ENCODE data around the gene ICOS. TPM values are rescaled to one million over a fixed set of nuclear protein-coding genes. Genes with fewer than 3 reads are reported as not detected.
"Not testable (repeated sequence)": the region's sequence is repeated elsewhere in the genome, so short reads cannot be mapped to it uniquely, and the experiment has no call there.

The ICOS gene
- total RNA-seq, 1 donor from 2014 or later, result 0.52 TPM

DNA sequence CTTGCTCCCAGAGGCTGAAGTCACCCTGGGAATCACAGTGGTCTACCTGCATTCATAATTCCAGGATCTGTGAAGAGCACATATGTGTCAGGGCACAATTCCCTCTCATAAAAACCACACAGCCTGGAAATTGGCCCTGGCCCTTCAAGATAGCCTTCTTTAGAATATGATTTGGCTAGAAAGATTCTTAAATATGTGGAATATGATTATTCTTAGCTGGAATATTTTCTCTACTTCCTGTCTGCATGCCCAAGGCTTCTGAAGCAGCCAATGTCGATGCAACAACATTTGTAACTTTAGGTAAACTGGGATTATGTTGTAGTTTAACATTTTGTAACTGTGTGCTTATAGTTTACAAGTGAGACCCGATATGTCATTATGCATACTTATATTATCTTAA, 24.2 kb downstream of the ICOS start:
- H3K9ac ChIP-seq (ENCODE audit: low read depth in 1 of 3, low read length in 3 of 3), result no peak overlapping the region
- H3K36me3 ChIP-seq (ENCODE audit: control insufficient read depth in 3 of 3, insufficient read depth in 3 of 3, low read length in 3 of 3), result no peaks in the 10 kb centered on the region
- H3K9me3 ChIP-seq (ENCODE audit: control insufficient read depth in 3 of 3, low read length in 3 of 3), result no peaks in the 10 kb centered on the region
- no peaks in the 10 kb centered on the region for H3K4me1 ChIP-seq (ENCODE audit: control insufficient read depth in 3 of 3, insufficient read depth in 3 of 3, low read length in 3 of 3)
- no peaks in the 10 kb centered on the region for H3K27me3 ChIP-seq (ENCODE audit: control insufficient read depth in 3 of 3, insufficient read depth in 3 of 3, low read length in 3 of 3)
- H3K4me3 ChIP-seq (ENCODE audit: low read length in 3 of 3), result no peak overlapping the region
- no peak overlapping the region for H3K27ac ChIP-seq (ENCODE audit: low read depth, low read length)

DNA sequence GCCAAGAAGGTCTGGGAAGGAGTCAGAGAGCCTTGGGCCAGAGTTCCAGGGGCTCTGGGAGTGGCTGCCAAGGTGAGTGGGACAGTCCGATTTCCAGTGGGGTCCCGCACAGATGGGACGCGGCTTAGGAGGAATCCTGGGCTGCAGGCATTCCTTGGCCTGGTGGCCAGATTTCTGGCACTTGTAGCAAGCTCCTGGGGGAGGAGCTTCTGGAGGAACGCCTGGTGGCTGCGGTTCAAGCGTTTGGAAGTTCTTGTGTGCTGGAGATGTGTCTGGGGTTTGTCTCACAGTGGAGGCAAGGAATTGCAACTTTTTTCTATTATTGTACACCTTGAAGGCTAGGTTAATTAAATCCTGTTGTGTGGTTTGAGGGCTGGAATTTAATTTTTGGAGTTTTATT, 28.6 kb downstream of the ICOS start:
- H3K27me3 ChIP-seq (ENCODE audit: control insufficient read depth in 3 of 3, insufficient read depth in 3 of 3, low read length in 3 of 3); H3K9me3 ChIP-seq (ENCODE audit: control insufficient read depth in 3 of 3, low read length in 3 of 3); H3K27ac ChIP-seq (ENCODE audit: low read depth, low read length): not testable (repeated sequence)

DNA sequence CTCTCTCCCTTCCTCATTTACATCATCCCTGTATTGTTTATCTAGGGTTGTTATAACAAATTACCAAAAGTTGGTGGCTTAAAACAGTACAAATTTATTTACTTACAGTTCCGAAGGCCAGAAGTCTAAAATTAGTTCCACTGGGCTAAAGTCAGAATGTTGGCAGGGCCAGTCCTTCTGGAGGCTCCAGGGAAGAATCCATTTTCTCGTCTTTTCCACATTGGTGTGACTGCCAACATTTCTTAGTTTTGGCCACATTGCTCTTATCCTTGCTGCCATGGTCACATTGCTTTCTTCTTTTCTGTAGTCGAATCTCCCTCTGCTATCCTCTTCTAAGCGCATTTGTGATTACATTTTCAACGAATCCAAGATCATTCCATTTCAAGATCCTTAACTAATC, 34.7 kb downstream of the ICOS start:
- no peaks in the 10 kb centered on the region for H3K9me3 ChIP-seq (ENCODE audit: control insufficient read depth in 3 of 3, low read length in 3 of 3)
- peaks cover 0 to 2% (median 0%) of the 10 kb centered on the region in 3 donors for H3K27me3 ChIP-seq (ENCODE audit: control insufficient read depth in 3 of 3, insufficient read depth in 3 of 3, low read length in 3 of 3)
- no peak overlapping the region for H3K9ac ChIP-seq (ENCODE audit: low read depth in 1 of 3, low read length in 3 of 3)
- no peaks in the 10 kb centered on the region for H3K36me3 ChIP-seq (ENCODE audit: control insufficient read depth in 3 of 3, insufficient read depth in 3 of 3, low read length in 3 of 3)
- no peak overlapping the region for H3K4me3 ChIP-seq (ENCODE audit: low read length in 3 of 3)
- H3K4me1 ChIP-seq (ENCODE audit: control insufficient read depth in 3 of 3, insufficient read depth in 3 of 3, low read length in 3 of 3), result no peaks in the 10 kb centered on the region
- no peak overlapping the region for H3K27ac ChIP-seq (ENCODE audit: low read depth, low read length)

More for the DNA sequence above, 28.6 kb downstream of the ICOS start:
- not testable (repeated sequence) for H3K4me1 ChIP-seq (ENCODE audit: control insufficient read depth in 3 of 3, insufficient read depth in 3 of 3, low read length in 3 of 3); H3K9ac ChIP-seq (ENCODE audit: low read depth in 1 of 3, low read length in 3 of 3); H3K36me3 ChIP-seq (ENCODE audit: control insufficient read depth in 3 of 3, insufficient read depth in 3 of 3, low read length in 3 of 3); H3K4me3 ChIP-seq (ENCODE audit: low read length in 3 of 3)

DNA sequence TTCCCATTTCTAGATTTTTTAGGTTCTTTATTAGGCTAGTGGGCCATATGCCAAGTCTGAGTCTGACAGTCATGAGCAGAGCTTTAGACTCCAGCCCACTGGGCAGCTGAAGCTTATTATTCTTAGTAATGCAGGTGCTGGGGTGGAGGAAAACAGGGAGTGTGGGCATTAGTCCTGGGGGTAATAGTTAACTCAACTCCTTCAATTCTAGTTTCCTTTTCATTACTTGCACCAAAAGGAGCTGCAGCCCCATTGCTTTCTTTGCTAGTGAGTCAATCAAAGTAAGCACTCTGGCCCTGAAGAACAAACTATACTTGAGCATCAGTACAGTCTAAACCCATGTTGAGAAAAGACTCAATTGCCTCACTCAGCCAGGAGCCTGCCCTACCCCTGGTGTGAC, 35.5 kb downstream of the ICOS start:
- H3K4me1 ChIP-seq (ENCODE audit: control insufficient read depth in 3 of 3, insufficient read depth in 3 of 3, low read length in 3 of 3), result no peaks in the 10 kb centered on the region
- no peak overlapping the region for H3K27ac ChIP-seq (ENCODE audit: low read depth, low read length)
- no peak overlapping the region for H3K4me3 ChIP-seq (ENCODE audit: low read length in 3 of 3)
- peaks cover 0 to 2% (median 0%) of the 10 kb centered on the region in 3 donors for H3K27me3 ChIP-seq (ENCODE audit: control insufficient read depth in 3 of 3, insufficient read depth in 3 of 3, low read length in 3 of 3)
- no peak overlapping the region for H3K9ac ChIP-seq (ENCODE audit: low read depth in 1 of 3, low read length in 3 of 3)
- no peaks in the 10 kb centered on the region for H3K9me3 ChIP-seq (ENCODE audit: control insufficient read depth in 3 of 3, low read length in 3 of 3)
- H3K36me3 ChIP-seq (ENCODE audit: control insufficient read depth in 3 of 3, insufficient read depth in 3 of 3, low read length in 3 of 3), result no peaks in the 10 kb centered on the region

DNA sequence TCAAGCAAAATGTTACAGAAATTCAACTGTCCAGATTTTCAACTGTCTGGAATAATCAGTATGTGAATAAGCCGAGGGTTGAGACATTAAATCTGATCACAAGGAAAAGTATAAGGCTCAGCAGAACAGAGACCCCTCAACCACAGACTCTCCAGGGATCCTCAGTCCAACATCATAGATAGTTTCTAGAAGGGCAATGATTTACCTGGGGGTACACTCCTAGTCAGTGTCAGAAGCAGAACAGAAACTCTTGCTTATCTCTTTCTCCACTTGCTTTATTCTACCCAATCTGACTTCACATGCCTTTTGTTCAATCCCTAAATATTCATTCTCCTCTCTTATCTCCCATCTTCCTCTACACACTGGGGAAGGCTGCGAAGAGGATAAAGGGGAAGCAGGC, 36.4 kb downstream of the ICOS start:
- no peak overlapping the region for H3K27ac ChIP-seq (ENCODE audit: low read depth, low read length)
- no peaks in the 10 kb centered on the region for H3K9me3 ChIP-seq (ENCODE audit: control insufficient read depth in 3 of 3, low read length in 3 of 3)
- no peaks in the 10 kb centered on the region for H3K4me1 ChIP-seq (ENCODE audit: control insufficient read depth in 3 of 3, insufficient read depth in 3 of 3, low read length in 3 of 3)
- peaks cover 0 to 1% (median 0%) of the 10 kb centered on the region in 3 donors for H3K27me3 ChIP-seq (ENCODE audit: control insufficient read depth in 3 of 3, insufficient read depth in 3 of 3, low read length in 3 of 3)
- H3K36me3 ChIP-seq (ENCODE audit: control insufficient read depth in 3 of 3, insufficient read depth in 3 of 3, low read length in 3 of 3), result no peaks in the 10 kb centered on the region
- no peak overlapping the region for H3K4me3 ChIP-seq (ENCODE audit: low read length in 3 of 3)
- H3K9ac ChIP-seq (ENCODE audit: low read depth in 1 of 3, low read length in 3 of 3), result no peak overlapping the region

DNA sequence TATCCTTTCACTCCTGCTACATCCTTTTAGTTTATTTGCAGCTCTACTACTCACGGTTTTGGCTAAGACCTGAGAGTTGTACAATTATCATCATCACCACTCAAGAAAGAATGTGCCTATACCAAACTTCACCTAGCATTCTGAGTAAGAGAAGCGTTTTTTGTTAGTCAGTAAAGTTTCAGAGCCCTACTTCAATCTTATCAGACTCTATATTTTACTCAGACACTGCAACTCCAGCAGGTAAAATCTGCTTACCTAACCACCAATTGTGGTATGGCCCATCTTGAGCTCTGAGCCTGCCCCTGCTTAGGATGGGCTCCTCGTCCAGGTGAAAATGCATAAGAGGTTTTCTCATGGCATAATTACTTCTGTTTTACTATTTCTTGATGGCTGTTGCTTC, 37.1 kb downstream of the ICOS start:
- Histone ChIP-seq H3K4me1 (ENCODE audit: control insufficient read depth in 3 of 3, insufficient read depth in 3 of 3, low read length in 3 of 3) (no peaks in the 10 kb centered on the region), H3K27me3 (ENCODE audit: control insufficient read depth in 3 of 3, insufficient read depth in 3 of 3, low read length in 3 of 3) (no peaks in the 10 kb centered on the region), H3K36me3 (ENCODE audit: control insufficient read depth in 3 of 3, insufficient read depth in 3 of 3, low read length in 3 of 3) (no peaks in the 10 kb centered on the region), H3K4me3 (ENCODE audit: low read length in 3 of 3) (no peak overlapping the region), H3K27ac (ENCODE audit: low read depth, low read length) (no peak overlapping the region), H3K9ac (ENCODE audit: low read depth in 1 of 3, low read length in 3 of 3) (no peak overlapping the region), H3K9me3 (ENCODE audit: control insufficient read depth in 3 of 3, low read length in 3 of 3) (no peaks in the 10 kb centered on the region)

DNA sequence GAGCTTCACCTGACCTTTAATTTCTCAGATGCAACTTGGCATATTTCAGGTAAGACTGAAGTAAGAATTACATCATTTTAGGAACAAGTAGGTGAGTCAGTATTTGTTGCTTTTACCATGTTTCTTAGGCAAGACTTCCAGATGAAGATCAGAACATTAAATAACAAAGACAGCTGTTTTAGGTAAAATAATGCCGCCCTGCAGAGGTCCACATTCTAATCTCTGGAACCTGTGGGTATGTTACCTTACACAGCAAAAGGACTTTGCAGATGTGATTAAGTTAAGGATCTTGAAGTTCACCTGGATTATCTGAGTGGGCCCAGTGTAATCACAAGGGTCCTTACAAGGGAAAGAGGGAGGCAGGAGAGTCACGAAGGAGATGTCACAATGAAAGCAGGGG, 39.3 kb downstream of the ICOS start:
- no peak overlapping the region for H3K27ac ChIP-seq (ENCODE audit: low read depth, low read length)
- H3K36me3 ChIP-seq (ENCODE audit: control insufficient read depth in 3 of 3, insufficient read depth in 3 of 3, low read length in 3 of 3), result no peaks in the 10 kb centered on the region
- no peaks in the 10 kb centered on the region for H3K4me1 ChIP-seq (ENCODE audit: control insufficient read depth in 3 of 3, insufficient read depth in 3 of 3, low read length in 3 of 3)
- H3K9ac ChIP-seq (ENCODE audit: low read depth in 1 of 3, low read length in 3 of 3), result no peak overlapping the region
- H3K27me3 ChIP-seq (ENCODE audit: control insufficient read depth in 3 of 3, insufficient read depth in 3 of 3, low read length in 3 of 3), result no peaks in the 10 kb centered on the region
- H3K4me3 ChIP-seq (ENCODE audit: low read length in 3 of 3), result no peak overlapping the region
- H3K9me3 ChIP-seq (ENCODE audit: control insufficient read depth in 3 of 3, low read length in 3 of 3), result no peaks in the 10 kb centered on the region

DNA sequence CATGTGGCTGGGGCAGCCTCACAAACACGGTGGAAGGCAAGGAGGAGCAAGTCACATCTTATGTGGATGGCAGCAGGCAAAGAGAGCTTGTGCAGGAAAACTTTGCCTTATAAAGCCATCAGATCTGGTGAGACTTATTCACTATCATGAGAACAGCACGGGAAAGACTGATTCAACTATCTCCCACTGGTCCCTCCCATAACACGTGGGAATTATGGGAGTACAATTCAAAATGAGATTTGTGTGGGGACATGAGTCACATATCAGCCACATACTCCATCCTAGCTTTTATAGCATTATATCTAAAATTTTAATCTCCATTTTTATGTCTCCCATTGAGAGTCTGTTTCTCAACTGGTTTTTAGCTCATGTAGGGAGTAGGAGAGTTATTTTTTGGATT, 45.7 kb downstream of the ICOS start:
- Histone ChIP-seq H3K27ac (ENCODE audit: low read depth, low read length) (no peak overlapping the region), H3K36me3 (ENCODE audit: control insufficient read depth in 3 of 3, insufficient read depth in 3 of 3, low read length in 3 of 3) (no peaks in the 10 kb centered on the region), H3K4me3 (ENCODE audit: low read length in 3 of 3) (no peak overlapping the region), H3K27me3 (ENCODE audit: control insufficient read depth in 3 of 3, insufficient read depth in 3 of 3, low read length in 3 of 3) (no peaks in the 10 kb centered on the region), H3K4me1 (ENCODE audit: control insufficient read depth in 3 of 3, insufficient read depth in 3 of 3, low read length in 3 of 3) (no peaks in the 10 kb centered on the region), H3K9ac (ENCODE audit: low read depth in 1 of 3, low read length in 3 of 3) (no peak overlapping the region), H3K9me3 (ENCODE audit: control insufficient read depth in 3 of 3, low read length in 3 of 3) (no peaks in the 10 kb centered on the region)

DNA sequence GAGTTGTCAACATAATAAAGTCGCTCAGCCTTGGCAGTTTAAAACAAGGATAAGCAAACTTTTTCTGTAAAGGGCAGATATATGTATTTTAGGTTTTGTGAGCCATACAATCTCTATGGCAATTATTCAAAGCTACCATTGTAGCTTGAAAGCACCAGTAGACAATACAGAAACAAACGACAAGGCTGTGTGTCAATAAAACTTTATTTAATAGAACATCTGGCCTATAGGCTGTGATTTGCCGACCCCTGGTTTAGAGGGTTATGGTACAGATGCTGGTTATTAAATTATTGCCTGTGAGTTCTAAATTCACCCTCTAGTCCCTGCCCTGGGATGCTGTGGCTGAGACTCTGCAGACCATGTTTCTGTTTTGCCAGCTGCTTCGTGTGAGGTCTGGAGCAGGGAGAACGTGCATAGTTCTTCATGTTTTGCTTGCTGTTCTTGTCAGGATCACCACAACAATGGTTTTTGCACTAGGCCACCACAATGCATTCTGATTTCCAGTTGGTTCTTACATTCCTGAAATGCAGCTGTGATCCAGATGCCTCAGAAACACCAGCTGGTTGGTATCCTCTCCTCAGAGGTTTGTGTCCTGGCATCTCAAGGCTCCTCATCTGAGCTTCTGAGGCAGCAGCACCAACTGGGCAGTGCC, 46.6 kb downstream of the ICOS start:
- no peaks in the 10 kb centered on the region for H3K9me3 ChIP-seq (ENCODE audit: control insufficient read depth in 3 of 3, low read length in 3 of 3)
- no peak overlapping the region for H3K4me3 ChIP-seq (ENCODE audit: low read length in 3 of 3)
- H3K9ac ChIP-seq (ENCODE audit: low read depth in 1 of 3, low read length in 3 of 3), result no peak overlapping the region
- no peaks in the 10 kb centered on the region for H3K36me3 ChIP-seq (ENCODE audit: control insufficient read depth in 3 of 3, insufficient read depth in 3 of 3, low read length in 3 of 3)
- H3K27ac ChIP-seq (ENCODE audit: low read depth, low read length), result no peak overlapping the region
- H3K4me1 ChIP-seq (ENCODE audit: control insufficient read depth in 3 of 3, insufficient read depth in 3 of 3, low read length in 3 of 3), result no peaks in the 10 kb centered on the region
- H3K27me3 ChIP-seq (ENCODE audit: control insufficient read depth in 3 of 3, insufficient read depth in 3 of 3, low read length in 3 of 3), result no peaks in the 10 kb centered on the region

DNA sequence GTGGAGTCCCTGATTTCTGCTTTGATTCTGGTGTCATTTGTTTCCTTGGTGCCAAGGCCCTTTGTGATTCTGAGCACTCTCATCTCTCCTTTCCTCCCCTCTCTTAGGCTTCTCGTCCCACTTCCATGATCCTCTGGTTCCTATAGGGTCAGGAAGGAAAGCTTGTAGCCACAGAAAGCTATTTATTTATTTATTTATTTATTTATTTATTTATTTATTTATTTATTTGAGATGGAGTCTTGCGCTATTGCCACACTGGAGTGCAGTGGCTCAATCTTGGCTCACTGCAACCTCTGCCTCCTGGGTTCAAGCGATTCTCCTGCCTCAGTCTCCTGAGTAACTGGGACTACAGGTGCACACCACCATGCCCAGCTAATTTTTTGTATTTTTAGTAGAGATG, 49.4 kb downstream of the ICOS start:
- H3K9ac ChIP-seq (ENCODE audit: low read depth in 1 of 3, low read length in 3 of 3); H3K4me3 ChIP-seq (ENCODE audit: low read length in 3 of 3); H3K4me1 ChIP-seq (ENCODE audit: control insufficient read depth in 3 of 3, insufficient read depth in 3 of 3, low read length in 3 of 3); H3K27me3 ChIP-seq (ENCODE audit: control insufficient read depth in 3 of 3, insufficient read depth in 3 of 3, low read length in 3 of 3); H3K27ac ChIP-seq (ENCODE audit: low read depth, low read length); H3K9me3 ChIP-seq (ENCODE audit: control insufficient read depth in 3 of 3, low read length in 3 of 3); H3K36me3 ChIP-seq (ENCODE audit: control insufficient read depth in 3 of 3, insufficient read depth in 3 of 3, low read length in 3 of 3): not testable (repeated sequence)

DNA sequence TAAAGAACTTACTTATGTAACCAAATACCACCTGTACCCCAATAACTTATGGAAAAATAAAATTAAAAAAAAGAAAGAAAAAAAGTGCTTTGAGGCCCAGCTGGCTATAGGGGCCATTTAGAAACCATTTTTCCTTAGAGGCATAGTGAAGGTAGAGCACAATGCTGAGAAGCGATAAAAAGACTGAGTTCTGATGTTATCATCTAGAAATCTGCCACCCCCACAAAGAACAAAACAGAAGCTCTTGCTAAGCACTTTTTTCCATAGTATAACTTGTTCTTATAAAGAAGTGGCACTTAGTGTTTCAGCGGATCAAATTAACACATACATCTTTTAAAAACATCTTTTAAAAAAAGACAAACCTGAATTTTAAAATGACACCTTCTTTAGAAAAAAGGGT, 51.4 kb downstream of the ICOS start:
- H3K27ac ChIP-seq (ENCODE audit: low read depth, low read length), result no peak overlapping the region

More for the DNA sequence above, 51.4 kb downstream of the ICOS start:
- H3K36me3 ChIP-seq (ENCODE audit: control insufficient read depth in 3 of 3, insufficient read depth in 3 of 3, low read length in 3 of 3), result no peaks in the 10 kb centered on the region
- no peaks in the 10 kb centered on the region for H3K4me1 ChIP-seq (ENCODE audit: control insufficient read depth in 3 of 3, insufficient read depth in 3 of 3, low read length in 3 of 3)
- no peak overlapping the region for H3K4me3 ChIP-seq (ENCODE audit: low read length in 3 of 3)
- no peaks in the 10 kb centered on the region for H3K27me3 ChIP-seq (ENCODE audit: control insufficient read depth in 3 of 3, insufficient read depth in 3 of 3, low read length in 3 of 3)
- no peaks in the 10 kb centered on the region for H3K9me3 ChIP-seq (ENCODE audit: control insufficient read depth in 3 of 3, low read length in 3 of 3)
- no peak overlapping the region for H3K9ac ChIP-seq (ENCODE audit: low read depth in 1 of 3, low read length in 3 of 3)

Measured in skeletal muscle tissue (tissue), 4 donors.